Stimulated activated CD8-positive, alpha-beta memory T cell treated with anti-CD3 and anti-CD28 coated beads, Interleukin-4, amount 100 ng/mL, for 48 hours (primary cell): ENCODE data around the gene CBLB.

ENCODE experiments used
- DNase-seq: peaks from one replicate; pipeline ENCODE4 v3.0.0-alpha.2; 2020

The CBLB gene

GRCh38 chr3:105813710-105814109 lies 55.1 kb downstream of the CBLB start:
- DNase-seq: no peak

- no peak for DNase-seq
These were observed 56.6 kb downstream of the CBLB start for GRCh38 chr3:105812194-105812586.

- DNase-seq: no peak
These were observed 57.2 kb downstream of the CBLB start for GRCh38 chr3:105811518-105812193.

- no peak for DNase-seq
These were observed 59.5 kb downstream of the CBLB start for GRCh38 chr3:105809208-105809888.

GRCh38 chr3:105807701-105808100 lies 61.1 kb downstream of the CBLB start:
- DNase-seq: no peak

- DNase-seq: no peak
These were observed 61.7 kb downstream of the CBLB start for GRCh38 chr3:105807146-105807545.

GRCh38 chr3:105806359-105806758 lies 62.5 kb downstream of the CBLB start:
- no peak for DNase-seq

- no peak for DNase-seq
These were observed 63.4 kb downstream of the CBLB start for GRCh38 chr3:105805404-105805803.

- DNase-seq: no peak
These were observed 66.6 kb downstream of the CBLB start for GRCh38 chr3:105802118-105802706.

GRCh38 chr3:105801397-105801796 lies 67.4 kb downstream of the CBLB start:
- no peak for DNase-seq

GRCh38 chr3:105800320-105800719 lies 68.5 kb downstream of the CBLB start:
- no peak for DNase-seq

- DNase-seq: no peak
These were observed 69.5 kb downstream of the CBLB start for GRCh38 chr3:105799286-105799685.

GRCh38 chr3:105798381-105798934 lies 70.4 kb downstream of the CBLB start:
- DNase-seq: no peak

GRCh38 chr3:105793040-105793439 lies 75.8 kb downstream of the CBLB start:
- DNase-seq: no peak

- DNase-seq: no peak
These were observed 76.7 kb downstream of the CBLB start for GRCh38 chr3:105791919-105792786.

GRCh38 chr3:105791131-105791530 lies 77.7 kb downstream of the CBLB start:
- DNase-seq: no peak

- no peak for DNase-seq
These were observed 78.3 kb downstream of the CBLB start for GRCh38 chr3:105790534-105790933.

- no peak for DNase-seq
These were observed 80.2 kb downstream of the CBLB start for GRCh38 chr3:105788593-105788992.

- DNase-seq: no peak
These were observed 81.4 kb downstream of the CBLB start for GRCh38 chr3:105787453-105787852.

GRCh38 chr3:105786990-105787389 lies 81.8 kb downstream of the CBLB start:
- DNase-seq: no peak

- no peak for DNase-seq
These were observed 82.6 kb downstream of the CBLB start for GRCh38 chr3:105786241-105786640.

- DNase-seq: no peak
These were observed 83.0 kb downstream of the CBLB start for GRCh38 chr3:105785803-105786202.

- no peak for DNase-seq
These were observed 85.2 kb downstream of the CBLB start for GRCh38 chr3:105783631-105784030.
